NCI-H748 treated with DMSO at 0.1 percent for 48 hours (cell line): ENCODE data around the gene BBX.

Experiments used
- DNase-seq: peaks from one replicate; lab custom pipeline; 2025; lab: John Stamatoyannopoulos, UW

BBX gene

DNA sequence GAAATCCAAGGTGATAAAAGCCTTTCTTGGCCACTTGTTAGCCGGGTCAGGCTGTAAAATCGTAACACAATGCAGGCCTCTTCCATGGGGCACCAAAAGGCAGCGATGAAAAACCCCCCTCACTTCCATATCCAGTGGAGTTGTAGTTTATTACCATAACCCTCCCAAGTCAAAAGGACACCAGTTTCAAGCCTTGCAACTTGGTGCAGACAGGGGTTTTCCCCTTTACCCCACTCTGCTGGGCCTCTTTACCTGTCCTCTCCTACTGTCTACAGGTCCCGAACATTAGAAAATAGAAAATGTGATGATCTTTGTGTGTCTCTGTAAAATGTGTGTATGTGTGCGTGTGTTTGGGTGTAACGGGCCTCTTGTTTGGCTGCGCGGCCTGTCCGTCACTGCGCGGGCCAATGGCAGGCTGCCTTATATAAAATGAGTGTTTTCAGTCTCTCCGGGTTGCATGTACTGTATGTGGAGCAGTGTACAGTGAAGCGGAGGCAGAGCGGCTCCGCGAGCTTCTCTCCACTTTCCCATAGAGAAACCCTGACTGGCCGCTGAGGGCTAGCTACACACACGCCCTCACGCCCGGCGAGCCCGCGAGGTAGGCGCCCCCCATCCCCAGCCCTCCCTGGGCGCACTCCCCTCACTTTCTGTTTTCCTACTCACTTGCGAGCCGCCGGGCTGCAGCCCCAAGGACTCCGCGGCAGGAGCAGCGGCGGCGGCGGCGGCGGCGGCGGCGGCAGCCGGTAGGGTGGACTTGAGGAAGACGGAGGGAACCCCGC, at the start of gene BBX:
BBX (plus strand) TSS at position 453 of the 779 bp plus-strand sequence. CDS start 187,499 bp downstream, outside the sequence.
- peak; percentile 82 for DNase-seq

DNA sequence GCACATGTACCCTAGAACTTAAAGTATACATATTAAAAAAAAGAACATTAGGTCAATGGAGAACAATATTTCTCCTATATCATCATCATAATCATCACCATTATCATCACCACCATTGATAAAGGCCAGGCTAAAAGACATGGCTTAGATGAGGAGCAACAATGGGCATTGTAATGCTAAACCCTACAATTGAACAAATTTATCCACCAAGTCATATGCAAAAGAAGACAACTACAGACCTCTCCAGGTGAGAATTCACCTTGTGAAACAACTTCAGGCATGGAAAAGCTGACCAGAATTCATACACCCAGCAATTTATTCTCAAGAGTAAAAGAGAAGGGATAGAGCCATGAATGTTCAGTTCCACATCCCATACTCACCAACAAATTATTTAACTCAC, 46.3 kb upstream of the BBX start:
- no peak for DNase-seq

DNA sequence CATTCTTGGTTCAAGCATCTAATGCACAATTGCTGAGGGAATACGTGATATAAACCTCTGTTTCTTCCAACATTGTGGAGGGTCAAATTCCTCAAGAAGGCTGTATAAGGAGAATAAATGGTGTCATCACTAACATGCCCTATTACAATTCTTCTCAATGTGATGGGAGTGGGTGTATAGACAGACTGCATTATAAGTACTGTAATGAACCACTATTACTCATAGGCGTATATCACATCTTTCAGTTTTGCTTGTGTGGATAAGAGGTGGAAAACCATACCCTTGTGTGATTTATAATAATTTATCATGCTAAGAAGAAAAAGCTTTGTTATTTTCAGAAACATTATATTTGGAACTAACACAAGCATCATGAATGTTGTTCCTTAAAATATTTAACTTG, 35.3 kb upstream of the BBX start:
- DNase-seq = no peak

DNA sequence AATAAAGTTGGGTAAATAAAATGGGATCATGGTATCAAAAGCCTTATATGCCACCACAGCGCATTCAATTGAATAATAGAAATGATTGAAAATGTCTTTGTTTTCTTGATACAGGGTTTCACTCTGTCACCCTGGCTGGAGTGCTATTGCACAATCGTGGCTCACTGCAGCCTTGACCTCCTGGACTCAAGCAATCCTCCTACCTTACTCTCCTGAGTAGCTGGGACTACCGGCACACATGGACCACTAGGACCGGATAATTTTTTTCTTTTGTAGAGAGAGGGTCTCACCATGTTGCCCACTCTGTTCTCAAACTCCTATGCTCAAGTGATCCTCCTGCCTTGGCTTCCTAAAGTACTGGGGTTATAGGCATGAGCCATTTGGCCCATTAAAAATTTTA, 33.8 kb upstream of the BBX start:
- no peak for DNase-seq

DNA sequence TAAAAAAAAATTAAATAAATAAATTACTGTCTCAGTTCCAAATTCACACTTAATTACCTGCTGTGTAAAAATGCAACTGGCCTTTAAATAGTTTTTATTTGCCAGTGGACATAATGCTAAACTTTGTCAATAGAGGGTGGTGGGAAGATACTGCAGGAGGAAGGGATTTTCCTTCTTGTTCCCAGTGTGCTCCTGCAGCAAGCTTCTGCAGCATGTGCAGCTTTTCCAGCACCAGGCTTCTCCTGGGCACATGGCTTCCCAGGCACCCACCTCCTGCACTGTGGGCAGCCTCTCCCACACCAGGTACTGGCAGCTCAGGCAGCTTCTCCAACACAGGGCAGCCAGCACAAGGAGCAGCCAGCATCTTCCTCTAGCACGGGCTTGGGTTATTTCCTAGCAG, 29.6 kb upstream of the BBX start:
- DNase-seq = no peak

DNA sequence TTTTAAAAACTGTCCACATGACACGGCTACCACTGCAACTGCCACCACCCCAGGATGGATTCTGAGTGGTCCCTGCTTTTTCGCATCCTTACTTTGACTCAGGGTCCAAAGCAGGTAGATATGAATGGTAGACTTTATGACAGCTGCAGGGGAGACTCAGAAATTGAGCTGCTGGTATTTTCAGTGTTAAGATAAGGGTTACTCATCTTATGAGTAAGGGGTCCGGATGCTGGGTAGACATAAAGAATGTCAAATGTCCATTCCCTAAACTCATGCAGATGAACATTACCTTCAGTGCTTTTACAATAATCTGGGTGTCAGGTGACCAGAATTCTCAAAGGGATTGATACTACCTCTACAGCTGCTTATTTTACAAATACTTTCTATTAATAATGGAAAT, 25.9 kb upstream of the BBX start:
- DNase-seq = no peak

DNA sequence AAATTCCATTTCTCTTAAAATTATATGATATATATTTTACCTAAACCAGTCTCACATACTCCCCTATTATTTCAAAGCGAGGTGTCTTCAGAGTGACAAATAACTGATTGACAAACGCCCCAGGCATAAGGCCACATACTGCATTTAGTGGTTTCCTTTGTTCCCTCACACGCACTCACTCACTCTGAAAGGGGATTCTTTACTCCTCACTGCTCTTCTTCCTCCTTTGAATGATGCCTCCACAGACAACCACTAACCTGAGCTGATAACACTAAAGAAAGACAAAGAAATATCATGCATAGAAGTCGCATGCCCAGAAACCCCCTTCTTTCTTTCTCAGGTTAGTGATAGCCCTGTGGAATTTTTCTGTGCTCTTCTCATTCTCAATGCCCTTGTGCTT, 24.1 kb upstream of the BBX start:
- no peak for DNase-seq

DNA sequence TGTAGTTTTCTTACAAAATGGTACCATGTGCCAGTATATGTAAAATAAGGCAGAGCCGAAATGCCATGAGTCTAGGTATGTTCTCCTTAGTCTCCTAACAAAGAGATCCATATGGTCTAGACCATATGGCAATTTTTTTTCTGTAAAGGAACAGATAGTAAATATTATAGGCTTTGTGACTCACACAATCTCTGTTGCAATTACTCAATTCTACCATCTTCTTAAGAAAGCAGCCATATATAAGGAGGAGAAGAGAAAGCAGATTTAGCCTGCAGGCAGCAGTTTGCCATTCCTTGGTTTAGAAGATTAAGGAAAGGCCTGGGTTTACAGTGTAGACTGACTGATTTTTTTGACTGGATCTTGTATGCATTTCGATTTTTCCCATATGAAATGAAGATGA, 16.3 kb upstream of the BBX start:
- DNase-seq = no peak

DNA sequence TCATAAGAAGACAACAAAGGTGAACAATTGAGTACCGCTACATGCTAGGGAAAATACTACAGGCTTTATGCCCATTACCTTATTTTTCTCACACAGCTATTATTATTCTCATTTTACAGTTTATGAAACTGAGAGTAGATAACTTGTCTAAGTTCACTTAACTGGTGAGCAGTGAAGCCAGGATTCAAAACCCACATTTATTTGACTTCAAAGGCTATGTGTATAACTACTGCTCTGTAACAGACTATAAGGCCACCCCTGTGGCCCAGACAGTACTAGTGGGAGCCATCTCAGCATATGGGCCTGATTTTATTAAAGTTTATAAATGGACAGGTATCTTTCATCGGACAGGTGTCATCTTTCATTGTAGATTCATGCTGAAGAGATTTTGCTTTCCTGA, 14.4 kb upstream of the BBX start:
- DNase-seq = no peak

DNA sequence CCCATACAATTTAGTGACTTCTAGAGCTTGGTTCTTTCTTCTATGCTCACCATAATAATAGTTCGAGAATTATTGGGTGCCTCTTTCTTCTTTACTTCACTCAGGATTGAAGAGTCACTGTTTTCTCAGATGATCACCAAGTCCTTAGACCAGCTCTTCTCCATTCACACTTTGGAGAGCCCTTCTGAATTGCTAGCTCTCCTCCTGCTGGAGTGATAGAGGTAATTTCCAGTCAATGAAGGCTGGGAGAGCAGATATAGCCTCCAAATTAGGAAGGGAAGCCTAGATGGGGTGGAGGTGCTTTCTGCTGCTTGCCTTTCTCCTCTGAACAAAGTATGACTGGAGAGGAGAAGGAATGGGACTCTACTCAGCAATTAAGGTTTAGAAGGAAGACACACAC, 10.7 kb upstream of the BBX start:
- no peak for DNase-seq

DNA sequence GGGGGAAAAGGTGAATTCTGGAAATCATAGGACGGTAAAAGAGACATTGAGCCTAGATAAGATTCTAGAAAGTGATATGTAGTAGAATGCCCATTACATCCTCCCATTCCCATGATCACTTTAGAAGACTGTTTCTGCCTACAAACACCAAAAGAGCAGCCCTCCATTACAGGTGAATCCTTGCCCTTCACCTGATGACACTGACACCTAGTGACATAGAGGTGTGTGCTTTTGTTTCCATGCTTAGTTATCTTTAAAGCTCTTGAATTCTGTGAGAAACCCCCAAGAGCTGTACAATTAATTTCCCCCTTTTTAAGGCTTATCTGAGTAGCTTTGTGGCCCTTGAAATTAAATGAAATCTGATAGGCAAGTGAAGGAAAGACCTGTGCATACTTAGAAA, 8.3 kb upstream of the BBX start:
- DNase-seq = no peak

DNA sequence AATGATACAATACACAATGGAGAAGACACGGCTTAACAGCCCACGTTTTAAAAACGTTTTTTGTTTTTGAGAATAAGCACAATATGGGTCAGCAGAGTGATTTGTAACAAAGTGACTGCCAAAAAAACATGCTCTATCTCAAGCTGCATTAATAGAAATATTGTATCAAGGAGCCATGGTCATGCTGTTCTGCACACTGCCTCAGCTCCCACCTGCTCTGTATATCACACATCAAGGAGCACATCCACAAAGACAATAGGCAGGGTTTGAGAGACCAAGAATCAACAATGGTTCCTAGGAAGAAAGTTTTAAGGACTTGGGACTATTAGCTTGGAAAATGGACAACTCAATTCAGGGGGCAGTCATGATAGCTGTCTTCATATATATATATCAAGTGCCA, 6.3 kb upstream of the BBX start:
- no peak for DNase-seq

DNA sequence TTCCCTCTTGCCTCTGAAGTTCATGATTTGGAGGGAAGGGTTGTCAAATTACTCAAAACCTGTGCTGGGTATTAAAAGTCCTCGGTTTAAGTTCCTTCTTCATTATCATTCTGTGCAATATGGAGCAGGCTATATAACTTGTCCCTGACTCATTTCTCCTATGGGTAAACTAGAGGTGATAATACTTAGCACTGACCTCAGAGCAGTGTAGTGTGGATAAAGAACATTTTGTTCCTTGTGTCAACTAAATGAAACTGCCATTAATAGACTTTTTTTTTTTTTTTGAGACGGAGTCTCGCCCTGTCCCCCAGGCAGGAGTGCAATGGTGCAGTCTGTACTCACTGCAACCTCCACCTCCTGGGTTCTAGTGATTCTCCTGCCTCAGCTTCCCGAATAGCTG, 2.2 kb upstream of the BBX start:
- no peak for DNase-seq

DNA sequence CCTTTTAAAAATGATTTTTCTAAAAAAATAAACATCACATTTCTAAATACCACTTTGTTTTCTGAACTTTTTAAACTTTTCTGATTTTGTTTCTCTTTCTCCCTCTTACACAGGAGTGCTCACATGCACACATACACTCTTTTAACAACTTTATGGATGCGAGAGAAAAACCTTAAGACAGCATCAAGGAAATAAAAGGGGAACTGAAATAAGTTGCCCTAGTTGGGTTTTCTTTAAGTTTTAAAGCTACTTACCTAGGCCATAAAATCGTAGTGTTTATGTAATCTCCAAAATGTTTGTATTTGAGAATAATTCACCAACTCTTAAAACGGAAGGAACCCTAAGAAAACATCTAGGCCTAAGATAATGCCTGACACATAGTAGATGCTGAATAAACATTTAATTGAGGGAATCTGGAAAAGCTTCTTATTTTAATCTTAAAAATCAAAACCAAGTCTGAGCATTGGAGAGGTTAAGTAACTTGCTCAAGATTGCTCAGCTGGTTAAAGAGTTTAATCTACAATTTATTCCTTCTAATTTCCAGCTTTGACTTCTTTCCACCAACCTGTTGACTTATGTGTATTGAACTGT, 1.2 kb upstream of the BBX start:
- DNase-seq = no peak

DNA sequence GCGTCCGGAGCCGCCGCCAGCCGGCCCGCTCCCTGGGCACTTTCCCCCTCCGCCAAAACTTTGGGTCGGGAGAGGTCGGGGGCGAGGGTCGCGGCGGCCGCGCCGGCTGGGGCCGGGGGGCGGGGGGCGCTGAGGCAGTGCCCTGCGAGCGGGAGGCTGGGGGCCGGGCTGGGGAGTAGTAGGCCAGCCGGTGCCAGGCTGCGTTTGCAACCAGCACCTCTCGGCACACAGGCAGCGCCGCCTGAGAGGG, 452 bp downstream of the BBX start:
- peak; percentile 6 for DNase-seq

DNA sequence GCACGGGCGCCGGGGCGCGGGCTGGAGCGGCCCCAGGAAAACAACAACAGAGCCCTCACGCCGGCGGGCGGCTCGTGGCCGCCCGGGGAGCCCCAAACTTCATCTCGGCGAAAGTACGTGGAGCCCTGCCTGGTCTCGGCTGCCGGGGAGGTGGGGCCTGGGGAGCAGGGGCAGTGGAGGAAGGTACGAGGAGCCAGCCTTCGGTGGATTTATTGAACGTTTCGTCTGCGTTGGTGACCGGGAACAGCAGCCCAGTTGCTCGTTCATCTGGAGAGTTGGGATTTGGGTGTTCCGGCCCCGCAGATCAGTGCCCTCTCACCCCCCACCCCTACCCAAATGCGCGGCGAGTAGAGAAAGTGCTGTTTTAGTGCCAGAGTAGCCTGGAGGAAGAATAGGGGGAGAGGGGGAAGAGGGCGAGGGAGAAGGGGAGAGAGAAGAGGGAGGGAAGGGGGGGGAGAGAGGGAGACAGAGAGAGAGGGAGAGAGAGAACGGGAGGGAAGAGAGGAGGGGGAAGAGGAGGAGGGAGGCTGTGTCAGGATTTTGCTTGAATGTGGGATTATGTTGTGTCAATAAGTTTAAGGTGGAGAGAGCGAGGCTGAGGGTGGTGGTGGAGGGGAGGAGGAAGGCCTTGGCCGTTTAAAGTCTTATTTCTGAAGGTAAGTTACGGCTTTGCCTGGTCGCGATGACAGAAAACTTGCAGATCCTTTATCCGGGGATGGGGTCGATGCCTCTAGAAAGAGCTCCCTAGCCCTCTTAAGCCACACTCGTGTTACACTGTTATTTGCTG, 970 bp downstream of the BBX start:
- DNase-seq = peak; percentile 3

DNA sequence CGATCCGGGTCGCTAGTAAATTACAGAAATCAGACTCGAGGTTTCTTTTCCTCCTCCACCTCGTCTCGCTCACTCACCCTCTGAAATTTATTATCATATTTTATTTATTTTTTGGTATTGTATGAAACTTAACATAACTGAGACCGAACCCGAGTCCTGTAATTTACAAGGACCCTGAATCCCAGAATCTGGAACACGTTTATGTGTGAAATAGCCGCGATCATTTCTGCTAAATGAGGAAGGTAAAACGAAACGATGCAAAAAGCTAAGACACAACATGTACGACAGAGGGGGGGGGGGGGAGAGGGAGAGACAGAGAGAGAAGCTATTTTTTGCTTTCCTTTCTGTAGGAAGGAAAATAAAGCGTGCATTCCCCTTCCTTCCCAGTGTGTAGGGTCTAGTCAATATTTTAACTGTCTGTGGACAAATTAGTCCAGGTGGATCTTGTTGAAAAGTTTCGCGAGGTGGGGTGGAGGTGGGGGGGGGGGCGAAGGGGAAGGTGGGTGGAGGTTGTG, 1.6 kb downstream of the BBX start:
- no peak for DNase-seq

DNA sequence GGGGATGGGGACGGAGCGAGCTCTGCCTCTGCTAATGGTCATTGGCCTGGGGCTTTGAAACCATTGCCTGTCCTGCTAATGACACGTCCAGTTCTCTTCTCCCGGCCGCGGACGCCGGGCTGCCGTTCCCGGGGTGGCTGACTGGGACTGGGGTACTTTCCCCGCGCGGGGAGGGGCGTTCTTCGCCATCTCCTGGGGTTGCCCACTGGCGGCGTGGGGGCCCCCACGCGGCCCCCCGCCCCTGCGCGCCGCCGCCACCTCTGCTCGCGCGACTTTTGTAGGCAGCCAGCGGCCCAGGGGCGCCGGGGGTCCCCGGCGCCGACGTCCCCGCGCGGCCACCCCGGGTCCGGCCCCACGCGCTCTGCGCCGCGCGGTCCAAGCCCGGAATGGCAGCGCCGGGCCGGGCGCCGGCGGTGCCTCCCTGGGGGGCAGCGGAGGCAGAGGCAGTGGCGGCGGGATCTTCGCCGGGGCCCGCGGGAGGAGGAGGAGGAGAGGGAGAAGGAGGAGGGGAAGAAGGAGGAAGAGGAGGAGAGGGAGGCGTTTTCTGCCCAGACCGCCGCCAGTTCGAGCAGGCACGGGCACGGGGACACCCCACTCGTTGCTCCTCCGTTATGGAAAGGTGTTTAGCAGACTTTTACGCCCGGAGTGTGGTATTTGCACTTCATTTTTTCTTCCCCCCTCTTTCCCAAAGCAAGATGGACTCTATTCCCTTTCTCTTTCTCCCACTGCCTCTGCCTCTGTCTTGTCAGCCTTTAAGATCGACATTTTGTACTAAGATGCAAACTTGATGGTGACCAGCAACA, 2.3 kb downstream of the BBX start:
- peak; percentile 16 for DNase-seq

DNA sequence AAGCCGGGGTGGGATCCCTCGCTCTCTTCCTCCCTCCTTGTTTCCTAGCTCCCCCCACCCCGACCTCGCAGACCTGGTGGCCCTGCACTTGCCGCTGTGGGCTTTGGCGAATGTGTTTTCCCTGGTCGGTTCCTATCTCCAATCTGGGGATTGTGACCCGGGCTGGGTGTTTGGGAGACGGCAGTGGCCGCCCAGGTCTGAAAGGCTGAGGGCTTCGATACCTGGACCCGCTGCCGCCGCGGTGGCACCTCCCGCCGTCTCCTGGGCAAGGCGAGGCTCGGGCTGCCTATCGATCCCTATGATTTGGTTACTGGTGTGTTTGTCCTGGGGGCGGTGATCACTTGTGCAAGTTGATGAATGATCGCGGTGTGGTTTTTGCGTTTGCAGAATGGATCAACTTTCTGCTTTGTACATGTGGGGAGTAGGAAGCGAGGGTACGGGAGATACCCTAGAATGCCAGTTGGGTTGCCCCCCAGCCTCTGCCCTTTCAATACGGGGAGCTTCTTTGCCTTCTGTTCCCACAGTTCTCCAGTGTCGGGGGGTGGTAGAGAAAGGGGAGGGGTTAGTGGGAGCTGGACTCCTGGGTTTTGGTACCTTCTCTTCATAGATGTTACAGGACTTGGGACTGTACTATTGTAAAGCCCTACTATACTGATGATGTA, 3.0 kb downstream of the BBX start:
- DNase-seq = peak; percentile 3

DNA sequence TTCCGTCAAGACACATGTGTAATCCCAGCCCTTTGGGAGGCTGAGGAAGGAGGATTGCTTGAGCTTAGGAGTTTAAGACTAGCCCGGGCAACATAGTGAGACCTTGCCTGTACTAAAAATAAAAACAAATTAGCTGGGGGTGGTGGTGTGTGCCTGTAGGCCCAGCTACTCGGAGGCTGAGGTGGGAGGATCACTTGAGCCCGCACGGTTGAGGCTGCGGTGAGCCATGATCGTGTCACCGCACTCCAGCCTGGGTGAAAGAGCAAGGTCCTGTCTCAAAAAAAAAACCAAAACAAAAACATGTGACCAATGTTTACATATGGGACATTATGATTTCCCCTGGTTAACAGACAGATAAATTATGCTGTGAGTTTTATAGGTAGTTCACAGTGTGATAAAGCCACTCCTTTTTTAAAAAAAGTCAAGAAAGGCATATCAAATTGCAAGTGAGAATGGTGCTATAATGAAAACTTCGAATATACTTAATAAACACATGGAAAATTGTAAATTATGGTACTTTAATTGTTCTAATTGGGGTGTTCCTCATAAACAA, 9.2 kb downstream of the BBX start:
- no peak for DNase-seq

DNA sequence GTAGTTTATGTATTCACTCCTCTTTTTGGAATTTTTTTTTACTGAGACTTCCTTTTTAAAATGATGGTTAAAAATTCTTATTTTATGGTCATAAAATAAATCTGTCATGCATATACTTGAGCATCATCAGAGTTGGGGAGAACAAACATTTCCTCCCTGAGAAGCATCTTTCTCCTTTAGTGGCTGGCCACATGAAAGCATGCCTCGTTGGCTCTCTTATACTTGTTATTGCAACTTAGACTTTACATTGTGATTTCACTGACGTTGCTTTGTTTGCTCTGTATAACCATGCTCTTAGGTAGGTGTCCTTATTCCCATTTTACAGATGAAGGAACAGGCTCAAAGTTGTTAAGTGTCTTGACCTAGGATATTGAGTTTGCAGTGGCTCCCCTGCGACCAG, 18.1 kb downstream of the BBX start:
- DNase-seq = no peak

DNA sequence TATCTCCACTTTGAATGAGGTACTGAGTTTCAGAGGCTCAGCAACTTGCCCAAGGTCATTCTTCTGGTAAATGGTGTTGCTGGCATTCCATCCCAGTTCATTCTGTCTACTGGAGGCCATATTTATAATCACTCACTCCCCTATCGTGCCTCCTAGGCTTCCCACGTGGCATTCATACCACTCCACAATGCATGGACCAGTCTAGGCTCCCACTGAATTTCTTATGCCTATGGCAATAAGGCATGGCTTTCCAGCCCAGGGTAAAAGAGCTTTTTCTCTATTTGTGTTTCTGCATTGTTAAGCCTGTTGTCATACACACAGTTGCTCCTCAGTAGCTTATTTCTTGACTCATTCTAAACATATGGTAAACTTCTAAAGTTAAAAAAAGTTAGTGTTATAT, 19.9 kb downstream of the BBX start:
- DNase-seq = no peak
